K562 (cell line): Measurements from ENCODE around the gene MFSD2B. TPM values are rescaled to one million over a fixed set of nuclear protein-coding genes. Genes with fewer than 3 reads are reported as not detected.
A peak's percentile ranks its signal among the peaks of the same experiment; 100 is the strongest.

Source experiments
- ASH1L ChIP-seq: fragments of 450-650 bp; IDR thresholded peaks from 2 replicates; pipeline ENCODE4 v1.6.1; 2018; ENCODE audit warnings: borderline replicate concordance, mild to moderate bottlenecking, low read depth; ENCODE audit not compliant: partially characterized antibody
- BHLHE40 ChIP-seq: IDR thresholded peaks from 2 replicates; pipeline ENCODE4 v1.6.1; 2011; ENCODE audit warnings: low read length, improper control_type of control experiment
- EGR1 ChIP-seq: fragments of 450-650 bp; conservative IDR thresholded peaks from 2 replicates; pipeline ENCODE4 v1.6.1; 2017; ENCODE audit warnings: mild to moderate bottlenecking
- ESRRA ChIP-seq: fragments of 450-650 bp; IDR thresholded peaks from 2 replicates; pipeline ENCODE4 v1.6.1; 2014; ENCODE audit warnings: low read depth, mild to moderate bottlenecking, moderate library complexity, borderline replicate concordance
- ILF3 ChIP-seq: fragments of 450-650 bp; IDR thresholded peaks from 2 replicates; pipeline ENCODE4 v1.6.1; 2018; ENCODE audit warnings: antibody characterized with exemption, mild to moderate bottlenecking, moderate library complexity, borderline replicate concordance
- PHF20 ChIP-seq: fragments of 450-650 bp; IDR thresholded peaks from 2 replicates; pipeline ENCODE4 v1.6.1; 2018; ENCODE audit not compliant: partially characterized antibody
- POLR2H ChIP-seq: IDR thresholded peaks from 2 replicates; pipeline ENCODE4 v1.6.1; 2016; ENCODE audit warnings: missing genetic modification characterization, low read depth, mild to moderate bottlenecking, control low read depth, missing compliant biosample characterization, moderate library complexity
- PURB ChIP-seq: sonication (generic); formaldehyde crosslinking; IDR thresholded peaks from 2 replicates; pipeline ENCODE4 v1.9.0; 2021; ENCODE audit warnings: low read depth, mild to moderate bottlenecking, missing genetic modification reagents
- SPI1 ChIP-seq: IDR thresholded peaks from 2 replicates; pipeline ENCODE4 v1.6.1; 2011; ENCODE audit warnings: low read depth, low read length, control low read depth, borderline replicate concordance
- ZC3H8 ChIP-seq: fragments of 450-650 bp; IDR thresholded peaks from 2 replicates; pipeline ENCODE4 v1.6.1; 2017
- ZFP30 ChIP-seq: fragments of 250-450 bp; sonication (Bioruptor Pico); IDR thresholded peaks from 2 replicates; pipeline ENCODE4 v1.8.0; 2022; ENCODE audit warnings: moderate library complexity, mild to moderate bottlenecking, inconsistent platforms, borderline replicate concordance
- ZNF121 ChIP-seq: sonication (generic); formaldehyde crosslinking; conservative IDR thresholded peaks from 2 replicates; pipeline ENCODE4 v1.8.0; 2022; ENCODE audit warnings: missing genetic modification reagents
- ZNF76 ChIP-seq: fragments of 250-450 bp; sonication (Bioruptor Pico); IDR thresholded peaks from 2 replicates; pipeline ENCODE4 v1.4.0; 2020; ENCODE audit warnings: mild to moderate bottlenecking, moderate library complexity, borderline replicate concordance
- polyA plus RNA-seq, 8 experiments: library from polyadenylated mRNA; depleted of rRNA in 4 of 8; stranded (reverse) in 5 of 8; unstranded in 3 of 8; fragments of >200 nt; fragmentation: Nextera tagmentation in 2 of 8; fragmentation: Illumina TruSeq in 1 of 8; extraction: Ambion mirVana in 2 of 8; extraction: Trizol in 1 of 8; gene quantifications; 2 replicates each; pipeline versions ENCODE4 v1.2.1 to v1.2.3, GENCODE V29; 2011 to 2014; ENCODE audit warnings: inconsistent platforms in 1 of 8, missing spikeins in 1 of 8
- total RNA-seq, 7 experiments: library from RNA; depleted of rRNA in 6 of 7; stranded (reverse); fragments of >200 nt in 6 of 7; fragmentation: Illumina TruSeq in 2 of 7; extraction: Trizol in 2 of 7; gene quantifications; 2 replicates each; pipeline versions ENCODE4 v1.2.1 to v1.2.3, GENCODE V29; 2011 to 2021; ENCODE audit warnings: low replicate concordance in 1 of 7
- TF ChIP-seq, protein P1 (sequence below): sonication (generic); formaldehyde crosslinking; IDR thresholded peaks from 2 replicates; pipeline ENCODE4 v1.8.0; 2023; ENCODE audit warnings: mild to moderate bottlenecking, missing genetic modification reagents
- TF ChIP-seq, protein P2 (sequence below): fragments of 250-450 bp; sonication (Bioruptor Pico); IDR thresholded peaks from 2 replicates; pipeline ENCODE4 v1.8.0; 2021; ENCODE audit warnings: moderate library complexity, mild to moderate bottlenecking, inconsistent platforms
- TF ChIP-seq, protein P3 (sequence below): fragments of 250-450 bp; sonication (Bioruptor Pico); IDR thresholded peaks from 2 replicates; pipeline ENCODE4 v1.4.0; 2020; ENCODE audit warnings: mild to moderate bottlenecking, moderate library complexity
- TF ChIP-seq, protein P4 (sequence below): conservative IDR thresholded peaks from 2 replicates; pipeline ENCODE4 v1.6.1; 2011; ENCODE audit warnings: low read depth, mild to moderate bottlenecking, low read length; ENCODE audit not compliant: control insufficient read depth
- TF ChIP-seq, protein P5 (sequence below), 2 experiments: fragments of 250-450 bp in 1 of 2; fragments of 450-650 bp in 1 of 2; sonication (Bioruptor Pico) in 1 of 2; IDR thresholded peaks; 2 replicates each; pipeline versions ENCODE4 v1.6.1 to v1.8.0; 2016 to 2021; ENCODE audit warnings: mild to moderate bottlenecking in 2 of 2, moderate library complexity in 2 of 2, missing compliant biosample characterization in 1 of 2, missing genetic modification characterization in 1 of 2

The MFSD2B gene
- total and polyA plus RNA-seq, 9 of the 15 experiments (the other 6 are each of a cell fraction or from before 2014, with no cell fraction given): 2.6 to 10.9 (median 6.8) TPM

DNA sequence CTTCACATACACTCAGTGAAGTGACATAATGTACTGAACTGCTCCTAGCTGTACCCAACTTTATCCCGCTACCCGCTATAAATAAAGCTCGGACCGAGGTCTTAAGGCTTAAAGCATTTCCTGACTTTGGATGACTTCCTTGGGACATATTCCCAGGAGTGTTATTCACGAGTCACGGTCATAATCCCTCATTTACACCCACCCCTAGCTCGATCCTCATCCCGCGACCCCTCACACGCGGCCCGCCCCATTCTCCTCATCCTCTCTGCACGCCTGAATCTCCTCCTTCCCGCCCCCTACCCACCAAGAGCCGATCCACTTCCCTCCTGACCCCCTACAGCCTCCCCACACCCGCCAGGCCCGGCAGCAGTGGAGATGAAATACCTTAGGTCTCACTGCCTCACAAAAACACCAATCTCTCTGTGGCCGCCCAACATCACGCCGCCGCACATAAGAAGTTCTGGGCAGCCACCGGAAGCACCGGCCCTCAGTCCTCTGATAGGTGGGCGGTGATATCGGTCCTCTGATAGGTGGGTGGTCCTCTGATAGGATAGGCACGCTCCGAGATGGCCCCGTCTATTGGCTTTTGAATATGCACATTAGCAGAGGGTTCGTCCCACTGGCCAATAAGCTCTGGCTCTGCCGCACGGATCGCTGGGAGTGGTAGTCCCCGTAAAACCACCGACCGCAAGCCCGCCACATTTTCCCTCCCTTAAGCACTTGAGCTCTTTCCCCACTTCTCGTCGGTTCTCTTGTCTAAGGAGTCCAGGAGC lies 37.2 kb downstream of the MFSD2B start, which contains the start of gene WDCP (continued):
- TF ChIP-seq, protein P1, sequence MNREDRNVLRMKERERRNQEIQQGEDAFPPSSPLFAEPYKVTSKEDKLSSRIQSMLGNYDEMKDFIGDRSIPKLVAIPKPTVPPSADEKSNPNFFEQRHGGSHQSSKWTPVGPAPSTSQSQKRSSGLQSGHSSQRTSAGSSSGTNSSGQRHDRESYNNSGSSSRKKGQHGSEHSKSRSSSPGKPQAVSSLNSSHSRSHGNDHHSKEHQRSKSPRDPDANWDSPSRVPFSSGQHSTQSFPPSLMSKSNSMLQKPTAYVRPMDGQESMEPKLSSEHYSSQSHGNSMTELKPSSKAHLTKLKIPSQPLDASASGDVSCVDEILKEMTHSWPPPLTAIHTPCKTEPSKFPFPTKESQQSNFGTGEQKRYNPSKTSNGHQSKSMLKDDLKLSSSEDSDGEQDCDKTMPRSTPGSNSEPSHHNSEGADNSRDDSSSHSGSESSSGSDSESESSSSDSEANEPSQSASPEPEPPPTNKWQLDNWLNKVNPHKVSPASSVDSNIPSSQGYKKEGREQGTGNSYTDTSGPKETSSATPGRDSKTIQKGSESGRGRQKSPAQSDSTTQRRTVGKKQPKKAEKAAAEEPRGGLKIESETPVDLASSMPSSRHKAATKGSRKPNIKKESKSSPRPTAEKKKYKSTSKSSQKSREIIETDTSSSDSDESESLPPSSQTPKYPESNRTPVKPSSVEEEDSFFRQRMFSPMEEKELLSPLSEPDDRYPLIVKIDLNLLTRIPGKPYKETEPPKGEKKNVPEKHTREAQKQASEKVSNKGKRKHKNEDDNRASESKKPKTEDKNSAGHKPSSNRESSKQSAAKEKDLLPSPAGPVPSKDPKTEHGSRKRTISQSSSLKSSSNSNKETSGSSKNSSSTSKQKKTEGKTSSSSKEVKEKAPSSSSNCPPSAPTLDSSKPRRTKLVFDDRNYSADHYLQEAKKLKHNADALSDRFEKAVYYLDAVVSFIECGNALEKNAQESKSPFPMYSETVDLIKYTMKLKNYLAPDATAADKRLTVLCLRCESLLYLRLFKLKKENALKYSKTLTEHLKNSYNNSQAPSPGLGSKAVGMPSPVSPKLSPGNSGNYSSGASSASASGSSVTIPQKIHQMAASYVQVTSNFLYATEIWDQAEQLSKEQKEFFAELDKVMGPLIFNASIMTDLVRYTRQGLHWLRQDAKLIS: 0 out of 2 replicates have a peak, but pooled peaks have one; percentile 26
- TF ChIP-seq, protein P2, sequence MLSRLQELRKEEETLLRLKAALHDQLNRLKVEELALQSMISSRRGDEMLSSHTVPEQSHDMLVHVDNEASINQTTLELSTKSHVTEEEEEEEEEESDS (CRISPR knock-in tag): no peak
- TF ChIP-seq POLR2H: peak; percentile 90
- peak; percentile 91; the same call in 1 of the 2 replicates for TF ChIP-seq ESRRA
- no peak for TF ChIP-seq ZNF121 (CRISPR knock-in tag)
- TF ChIP-seq, protein P3, sequence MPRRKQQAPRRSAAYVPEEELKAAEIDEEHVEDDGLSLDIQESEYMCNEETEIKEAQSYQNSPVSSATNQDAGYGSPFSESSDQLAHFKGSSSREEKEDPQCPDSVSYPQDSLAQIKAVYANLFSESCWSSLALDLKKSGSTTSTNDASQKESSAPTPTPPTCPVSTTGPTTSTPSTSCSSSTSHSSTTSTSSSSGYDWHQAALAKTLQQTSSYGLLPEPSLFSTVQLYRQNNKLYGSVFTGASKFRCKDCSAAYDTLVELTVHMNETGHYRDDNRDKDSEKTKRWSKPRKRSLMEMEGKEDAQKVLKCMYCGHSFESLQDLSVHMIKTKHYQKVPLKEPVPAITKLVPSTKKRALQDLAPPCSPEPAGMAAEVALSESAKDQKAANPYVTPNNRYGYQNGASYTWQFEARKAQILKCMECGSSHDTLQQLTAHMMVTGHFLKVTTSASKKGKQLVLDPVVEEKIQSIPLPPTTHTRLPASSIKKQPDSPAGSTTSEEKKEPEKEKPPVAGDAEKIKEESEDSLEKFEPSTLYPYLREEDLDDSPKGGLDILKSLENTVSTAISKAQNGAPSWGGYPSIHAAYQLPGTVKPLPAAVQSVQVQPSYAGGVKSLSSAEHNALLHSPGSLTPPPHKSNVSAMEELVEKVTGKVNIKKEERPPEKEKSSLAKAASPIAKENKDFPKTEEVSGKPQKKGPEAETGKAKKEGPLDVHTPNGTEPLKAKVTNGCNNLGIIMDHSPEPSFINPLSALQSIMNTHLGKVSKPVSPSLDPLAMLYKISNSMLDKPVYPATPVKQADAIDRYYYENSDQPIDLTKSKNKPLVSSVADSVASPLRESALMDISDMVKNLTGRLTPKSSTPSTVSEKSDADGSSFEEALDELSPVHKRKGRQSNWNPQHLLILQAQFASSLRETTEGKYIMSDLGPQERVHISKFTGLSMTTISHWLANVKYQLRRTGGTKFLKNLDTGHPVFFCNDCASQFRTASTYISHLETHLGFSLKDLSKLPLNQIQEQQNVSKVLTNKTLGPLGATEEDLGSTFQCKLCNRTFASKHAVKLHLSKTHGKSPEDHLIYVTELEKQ: no peak
- peak; percentile 78 for TF ChIP-seq EGR1
- TF ChIP-seq, protein P4, sequence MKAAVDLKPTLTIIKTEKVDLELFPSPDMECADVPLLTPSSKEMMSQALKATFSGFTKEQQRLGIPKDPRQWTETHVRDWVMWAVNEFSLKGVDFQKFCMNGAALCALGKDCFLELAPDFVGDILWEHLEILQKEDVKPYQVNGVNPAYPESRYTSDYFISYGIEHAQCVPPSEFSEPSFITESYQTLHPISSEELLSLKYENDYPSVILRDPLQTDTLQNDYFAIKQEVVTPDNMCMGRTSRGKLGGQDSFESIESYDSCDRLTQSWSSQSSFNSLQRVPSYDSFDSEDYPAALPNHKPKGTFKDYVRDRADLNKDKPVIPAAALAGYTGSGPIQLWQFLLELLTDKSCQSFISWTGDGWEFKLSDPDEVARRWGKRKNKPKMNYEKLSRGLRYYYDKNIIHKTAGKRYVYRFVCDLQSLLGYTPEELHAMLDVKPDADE: peak; percentile 25; the same call in 1 of the 2 replicates
- no peak for TF ChIP-seq SPI1
- TF ChIP-seq ASH1L: peak; percentile 96
- TF ChIP-seq ZC3H8: no peak
- TF ChIP-seq PHF20: peak; percentile 83
- TF ChIP-seq, protein P5, sequence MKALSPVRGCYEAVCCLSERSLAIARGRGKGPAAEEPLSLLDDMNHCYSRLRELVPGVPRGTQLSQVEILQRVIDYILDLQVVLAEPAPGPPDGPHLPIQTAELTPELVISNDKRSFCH (CRISPR knock-in tag; IDR thresholded peaks at IDR 0.05): no peak
- TF ChIP-seq, protein P5 (tag; IDR thresholded peaks at IDR 0.05): no peak
- no peak for TF ChIP-seq ZNF76 (CRISPR knock-in tag)
- no peak for TF ChIP-seq ZFP30 (CRISPR knock-in tag)
- peak; percentile 55 for TF ChIP-seq BHLHE40
- TF ChIP-seq ILF3: no peak
- TF ChIP-seq PURB (CRISPR knock-in tag): no peak
